HG03039 (cell line): Measurements from ENCODE around the gene SDHA.
"Not testable (repeated sequence)": the region's sequence is repeated elsewhere in the genome, so short reads cannot be mapped to it uniquely, and the experiment has no call there.

Experiments used
- ATAC-seq: cut with Tn5 transposase; IDR thresholded peaks from one replicate; pipeline ENCODE4 v1.9.1; 2021; ENCODE audit warnings: mild to moderate bottlenecking, moderate library complexity; ENCODE audit not compliant: unreplicated experiment

Gene SDHA

DNA sequence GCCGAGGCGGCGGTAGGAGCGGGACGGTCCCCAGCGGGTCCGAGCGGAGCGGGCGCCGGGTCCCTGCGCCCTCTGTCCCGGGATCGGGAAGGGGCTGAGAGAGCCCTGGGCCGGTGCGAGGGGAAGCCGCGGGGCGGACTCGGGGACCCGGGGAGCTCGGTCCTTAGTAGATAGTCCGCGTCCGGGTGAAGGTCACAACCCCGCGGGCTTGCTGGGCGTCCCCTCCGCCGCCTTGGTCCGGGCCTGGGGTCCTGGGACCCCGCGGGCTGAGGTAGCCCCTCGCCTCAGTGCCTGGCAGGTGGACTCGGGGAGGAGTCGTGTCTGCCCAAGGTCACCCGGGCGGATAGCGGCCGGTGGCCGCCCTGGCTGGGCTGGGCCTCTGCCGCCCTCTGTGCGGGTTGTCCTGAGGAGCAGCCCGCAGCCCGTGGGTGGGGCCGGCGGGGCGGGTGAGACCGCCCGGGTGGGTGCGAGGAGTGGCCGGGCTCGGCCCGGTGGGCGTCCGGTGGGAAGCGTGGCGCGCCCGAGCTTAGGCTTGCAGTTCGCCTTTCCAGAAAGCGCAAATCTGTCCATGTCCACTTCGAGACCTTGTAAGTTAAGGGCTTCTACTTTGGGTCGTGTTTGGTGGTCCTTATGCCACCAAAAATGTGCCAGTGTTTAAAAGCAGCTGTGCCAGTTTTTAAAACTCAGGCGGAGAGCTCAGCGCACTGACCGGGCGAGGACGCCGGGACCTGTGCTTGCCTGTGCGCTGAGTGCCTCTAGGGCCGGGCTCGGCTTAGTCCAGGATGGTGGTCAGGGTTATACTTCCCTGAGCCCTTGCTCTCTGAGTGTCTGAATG, 554 bp downstream of the SDHA start:
- ATAC-seq: peak; percentile 17

DNA sequence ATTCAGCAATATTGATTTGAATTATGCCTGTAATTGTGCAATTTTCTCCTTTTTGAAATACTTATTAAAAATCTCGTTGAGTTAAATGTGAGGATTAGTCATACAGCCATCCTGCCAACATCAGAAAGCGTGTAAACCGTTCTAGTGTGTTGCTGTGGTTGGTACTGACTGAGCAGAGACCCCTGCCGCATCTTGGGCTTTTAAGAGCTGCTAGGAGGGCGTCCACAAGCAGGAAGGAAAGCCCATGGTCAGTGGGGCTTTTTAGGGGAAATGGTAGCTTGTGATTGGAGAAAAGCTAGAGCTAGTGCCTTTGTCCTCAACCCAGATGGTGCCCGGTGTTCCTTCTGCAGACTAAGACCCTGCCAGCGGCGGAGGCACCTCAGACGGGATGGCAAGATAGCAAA, 1.3 kb downstream of the SDHA start:
- no peak for ATAC-seq

DNA sequence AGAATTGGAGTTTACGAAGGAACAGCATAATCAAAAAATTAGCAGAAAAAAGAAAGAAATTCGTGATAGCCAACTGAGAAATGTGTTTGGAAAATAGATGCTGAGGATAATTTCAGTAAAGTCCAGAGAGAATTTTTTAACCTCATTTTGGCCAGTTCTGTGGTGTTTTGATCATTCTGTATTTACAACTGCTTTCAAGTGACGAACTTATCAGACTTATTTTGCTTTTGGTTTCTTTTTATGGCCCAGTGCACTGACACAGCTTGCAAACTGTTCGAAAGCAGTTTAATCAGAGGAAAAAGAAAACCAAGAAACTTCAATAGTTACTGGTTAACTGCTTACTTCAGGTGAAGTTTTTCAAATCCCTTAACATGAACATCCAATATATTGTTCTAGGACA, 1.9 kb downstream of the SDHA start:
- ATAC-seq: no peak

DNA sequence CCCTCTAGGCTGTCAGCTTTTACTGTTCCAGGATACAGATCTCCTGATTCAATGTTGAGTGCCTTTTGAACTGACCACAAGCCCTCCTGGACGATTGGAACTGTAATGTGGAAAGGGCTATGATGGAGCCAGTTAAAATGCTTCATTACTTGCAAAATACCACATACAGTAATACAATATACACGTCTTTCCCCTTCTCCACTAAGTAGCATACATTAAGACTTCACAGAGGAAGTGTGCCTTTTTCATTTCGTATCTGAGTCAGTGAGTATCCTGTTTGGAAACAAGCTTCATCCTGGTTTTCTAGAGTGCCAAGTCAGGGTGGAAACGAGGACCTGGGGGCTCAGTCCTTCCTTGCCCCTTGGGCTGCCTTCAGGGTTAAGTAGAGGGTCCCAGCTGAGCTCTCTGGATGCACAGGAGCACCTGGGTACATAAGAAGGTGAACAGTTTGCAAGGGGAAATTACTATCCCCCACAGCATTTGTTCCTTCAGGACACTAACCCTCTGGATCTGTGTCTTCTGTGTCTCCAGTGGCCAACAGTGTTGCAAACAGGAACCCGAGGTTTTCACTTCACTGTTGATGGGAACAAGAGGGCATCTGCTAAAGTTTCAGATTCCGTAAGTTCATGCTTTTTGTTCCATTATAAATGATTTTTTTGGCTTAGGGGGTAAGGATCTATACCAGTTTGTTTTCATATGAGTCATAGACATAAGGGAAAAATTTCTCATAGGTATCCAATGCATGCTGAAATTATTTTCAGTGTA, 5.0 kb downstream of the SDHA start:
- not testable (repeated sequence) for ATAC-seq

DNA sequence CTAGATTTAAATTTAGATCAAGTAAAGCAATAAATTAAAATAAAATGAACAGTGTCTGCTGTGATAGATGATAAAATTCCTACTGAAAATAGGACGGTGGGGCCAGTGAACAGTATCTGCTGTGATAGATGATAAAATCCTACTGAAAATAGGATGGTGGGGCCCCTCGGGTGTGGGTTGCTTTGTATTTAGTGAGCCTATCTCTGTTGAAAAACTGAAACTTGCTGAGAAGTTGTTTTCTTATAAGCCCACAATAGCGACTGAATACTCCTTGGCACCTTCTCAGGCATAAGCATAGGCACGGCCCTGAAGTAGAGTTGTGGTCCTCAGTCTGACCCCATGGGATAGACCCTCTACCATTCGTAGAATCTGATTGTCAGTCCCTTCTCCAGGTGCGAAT, 5.7 kb downstream of the SDHA start:
- no peak for ATAC-seq

DNA sequence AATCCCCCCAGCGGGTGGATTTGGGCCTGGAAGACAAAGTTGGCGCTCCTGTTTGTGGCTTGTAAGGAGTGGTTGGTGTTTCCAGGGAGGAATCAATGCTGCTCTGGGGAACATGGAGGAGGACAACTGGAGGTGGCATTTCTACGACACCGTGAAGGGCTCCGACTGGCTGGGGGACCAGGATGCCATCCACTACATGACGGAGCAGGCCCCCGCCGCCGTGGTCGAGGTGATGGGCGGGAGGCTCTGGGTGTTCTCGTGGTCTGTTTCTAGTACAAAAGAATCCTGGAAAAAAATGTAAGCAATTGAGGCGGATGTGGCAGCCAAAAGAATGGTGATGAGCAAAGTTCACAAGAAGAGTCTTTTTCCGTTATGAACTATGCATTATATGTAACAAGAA, 7.2 kb downstream of the SDHA start:
- no peak for ATAC-seq

DNA sequence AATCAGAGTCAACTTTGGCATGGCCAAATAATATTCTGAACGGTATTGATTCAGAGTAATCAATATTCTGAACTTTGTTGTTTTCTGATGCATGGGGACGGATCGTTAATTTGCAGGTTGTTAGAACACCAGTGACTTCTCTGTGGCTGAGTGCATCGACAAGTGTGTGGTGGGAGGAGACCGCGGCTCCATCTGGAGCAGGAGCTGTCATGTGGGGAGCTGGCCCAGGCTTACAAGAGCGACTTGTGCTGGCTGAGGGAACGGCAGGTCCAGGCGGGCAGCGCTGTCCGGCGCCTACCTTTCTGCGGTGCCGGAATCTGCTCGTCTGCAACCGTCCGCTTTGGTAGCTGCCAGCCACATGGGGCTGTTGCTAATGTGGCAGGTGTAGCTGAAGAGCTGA, 9.3 kb downstream of the SDHA start:
- not testable (repeated sequence) for ATAC-seq

DNA sequence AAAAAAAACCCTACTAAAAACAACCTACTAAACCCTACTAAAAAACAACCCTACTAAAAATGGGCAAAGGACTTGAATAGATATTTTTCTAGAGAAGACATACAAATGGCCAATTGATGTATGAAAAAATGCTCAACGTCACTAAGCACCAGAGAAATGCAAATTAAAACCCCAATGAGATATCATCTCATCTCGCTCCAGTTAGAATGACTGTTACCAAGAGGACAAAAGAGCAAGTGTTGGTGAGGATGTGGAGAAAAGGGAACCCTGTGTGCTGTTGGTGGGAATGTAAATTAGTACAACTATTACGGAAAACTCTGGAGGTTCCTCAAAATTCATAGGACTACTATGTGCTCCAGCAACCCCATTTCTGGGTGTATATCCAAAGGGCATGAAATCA, 10.8 kb downstream of the SDHA start:
- ATAC-seq: no peak

DNA sequence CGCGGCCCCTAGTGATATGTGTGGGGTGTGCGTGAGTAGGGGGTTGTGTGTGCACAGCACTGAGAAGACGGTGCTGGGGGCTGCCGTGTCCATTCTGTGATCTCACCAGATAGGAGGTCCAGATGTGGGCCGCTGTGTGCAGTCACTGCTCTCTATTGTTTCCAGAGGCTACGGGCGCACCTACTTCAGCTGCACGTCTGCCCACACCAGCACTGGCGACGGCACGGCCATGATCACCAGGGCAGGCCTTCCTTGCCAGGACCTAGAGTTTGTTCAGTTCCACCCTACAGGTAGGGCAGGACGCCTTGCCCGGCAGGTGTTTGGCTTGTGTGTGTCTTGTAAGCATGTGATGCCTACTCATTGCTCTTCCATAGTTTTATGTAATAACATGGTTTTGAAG, 12.6 kb downstream of the SDHA start:
- no peak for ATAC-seq

DNA sequence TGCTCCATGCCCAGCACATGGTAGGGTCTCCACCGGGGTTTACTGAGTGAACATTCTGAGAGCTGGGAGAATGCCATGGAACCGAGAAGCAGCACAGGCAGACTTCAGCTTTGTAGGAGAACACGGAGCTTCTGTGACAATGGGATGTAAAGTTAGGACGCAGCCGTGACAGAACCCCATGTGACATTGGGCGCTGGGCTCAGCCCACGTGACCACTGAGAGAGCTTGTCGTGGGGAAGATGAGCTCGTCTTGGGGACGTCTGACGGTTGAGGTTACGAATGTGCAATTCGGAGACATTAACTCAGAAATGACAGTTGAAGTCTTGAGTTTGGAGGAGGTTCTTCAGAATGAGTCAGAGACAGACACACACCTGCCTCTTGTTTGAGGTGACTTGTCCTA, 13.5 kb downstream of the SDHA start:
- ATAC-seq: no peak

DNA sequence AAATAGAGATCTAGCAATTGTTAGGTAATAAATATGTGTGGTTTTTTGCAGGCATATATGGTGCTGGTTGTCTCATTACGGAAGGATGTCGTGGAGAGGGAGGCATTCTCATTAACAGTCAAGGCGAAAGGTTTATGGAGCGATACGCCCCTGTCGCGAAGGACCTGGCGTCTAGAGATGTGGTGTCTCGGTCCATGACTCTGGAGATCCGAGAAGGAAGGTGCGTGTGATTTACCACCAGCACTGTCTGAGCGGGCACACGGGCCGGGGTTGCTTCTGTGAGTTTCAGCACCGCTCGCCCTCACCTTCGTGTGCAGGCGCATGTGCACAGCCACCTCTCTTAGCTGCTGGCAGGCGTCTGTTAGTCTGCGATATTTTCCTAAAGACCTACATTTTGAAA, 15.3 kb downstream of the SDHA start:
- not testable (repeated sequence) for ATAC-seq

DNA sequence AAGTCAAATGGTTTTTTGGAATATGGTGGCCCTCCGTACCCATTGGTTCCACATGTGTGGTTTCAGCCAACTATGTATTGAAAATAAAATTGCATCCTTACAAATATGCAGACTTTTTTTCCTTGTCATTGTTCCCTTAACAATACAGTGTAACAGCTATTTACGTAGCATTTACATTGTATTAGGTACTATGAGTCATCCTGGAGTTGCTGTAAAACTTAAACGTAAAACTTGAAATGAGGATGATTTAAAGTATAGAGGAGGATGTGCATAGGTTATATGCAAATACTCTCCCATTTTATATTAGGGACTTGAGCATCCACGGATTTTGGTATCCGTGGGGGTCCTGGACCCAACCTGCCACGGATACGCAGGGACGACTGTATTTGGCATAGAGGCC, 16.3 kb downstream of the SDHA start:
- no peak for ATAC-seq

DNA sequence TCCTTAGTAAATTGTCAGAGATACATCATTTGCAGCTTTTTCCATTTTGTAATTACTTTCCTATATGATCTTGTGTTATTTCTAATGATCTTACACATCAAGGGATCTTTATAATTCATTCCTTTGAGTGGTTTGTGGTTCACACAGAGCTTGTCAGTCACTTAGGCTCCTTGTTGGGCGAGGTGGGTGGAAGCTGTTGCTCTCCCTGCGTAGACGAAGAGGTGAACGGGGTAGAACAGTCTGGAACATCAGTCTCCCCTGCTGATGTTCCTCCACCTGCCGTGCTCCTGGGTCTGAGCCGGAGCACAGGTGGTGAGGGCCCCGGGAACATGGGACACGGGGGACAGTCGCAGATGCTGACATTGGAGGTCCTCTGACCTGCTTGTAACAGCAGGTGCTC, 17.4 kb downstream of the SDHA start:
- ATAC-seq: not testable (repeated sequence)

DNA sequence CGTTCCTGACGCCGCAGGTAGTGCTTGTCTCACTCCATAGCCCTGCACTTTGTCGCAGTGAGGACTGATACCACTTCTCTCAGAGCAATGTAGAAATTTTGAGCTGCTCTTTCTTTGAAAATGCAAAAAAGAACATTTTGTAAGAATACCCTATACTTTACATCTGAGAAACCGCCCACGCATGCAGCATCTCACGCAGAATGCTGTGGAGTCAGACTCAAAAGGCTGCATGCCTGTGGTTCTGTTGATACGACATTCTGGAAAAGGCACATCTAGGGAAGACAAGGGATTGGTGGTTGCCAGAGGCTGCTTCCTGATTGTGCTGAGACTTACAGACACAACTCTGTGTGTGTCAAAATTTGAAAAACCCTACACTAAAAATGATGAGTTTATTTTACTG, 19.8 kb downstream of the SDHA start:
- ATAC-seq: not testable (repeated sequence)

DNA sequence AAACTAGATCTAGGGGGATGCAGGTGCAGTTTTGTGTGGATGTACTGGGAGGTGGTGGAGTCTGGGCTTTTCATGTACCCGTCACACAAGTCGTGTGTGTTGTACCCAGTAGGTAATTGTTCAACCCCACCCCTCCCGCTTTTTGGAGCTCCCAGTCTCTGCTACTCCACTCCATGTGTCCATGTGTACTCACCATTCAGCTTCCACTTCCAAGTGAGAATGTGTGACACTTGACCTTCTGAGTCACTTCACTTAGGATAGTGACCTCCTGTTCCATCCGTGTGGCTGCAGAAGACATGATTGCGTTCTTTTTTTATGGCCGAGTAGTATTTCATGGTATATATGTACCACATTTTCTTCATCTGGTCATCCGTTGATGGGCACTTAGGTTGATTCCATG, 22.4 kb downstream of the SDHA start:
- not testable (repeated sequence) for ATAC-seq

DNA sequence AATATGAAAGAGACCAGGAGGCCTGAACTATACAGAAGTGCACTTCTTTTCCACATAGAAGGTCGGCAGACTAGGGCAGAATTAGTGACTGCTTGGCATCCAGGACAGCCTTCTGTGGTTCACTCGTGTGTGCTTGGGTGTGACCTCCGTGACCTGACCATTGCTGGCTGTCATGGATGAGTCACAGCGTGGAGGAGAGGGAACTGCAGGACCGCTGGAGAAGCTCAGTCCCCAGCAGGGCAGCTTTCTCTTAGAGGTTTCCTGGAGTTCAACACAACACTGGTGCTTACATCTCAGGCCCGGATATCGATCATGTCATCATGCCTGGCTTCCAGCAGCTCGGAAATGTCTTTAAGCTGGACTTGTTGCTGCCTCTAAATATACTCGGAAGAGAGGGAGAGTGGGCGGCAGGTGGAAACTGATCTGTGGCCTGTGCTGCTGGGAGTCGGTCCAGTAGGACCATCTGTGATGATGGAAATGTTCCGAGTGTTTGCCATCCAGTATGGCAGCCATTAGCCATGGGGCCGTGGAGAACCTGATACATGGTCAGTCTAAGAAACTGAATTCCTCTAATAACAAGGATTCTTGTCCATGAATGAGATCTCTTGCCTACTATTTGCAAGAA, 23.0 kb downstream of the SDHA start:
- ATAC-seq: not testable (repeated sequence)

DNA sequence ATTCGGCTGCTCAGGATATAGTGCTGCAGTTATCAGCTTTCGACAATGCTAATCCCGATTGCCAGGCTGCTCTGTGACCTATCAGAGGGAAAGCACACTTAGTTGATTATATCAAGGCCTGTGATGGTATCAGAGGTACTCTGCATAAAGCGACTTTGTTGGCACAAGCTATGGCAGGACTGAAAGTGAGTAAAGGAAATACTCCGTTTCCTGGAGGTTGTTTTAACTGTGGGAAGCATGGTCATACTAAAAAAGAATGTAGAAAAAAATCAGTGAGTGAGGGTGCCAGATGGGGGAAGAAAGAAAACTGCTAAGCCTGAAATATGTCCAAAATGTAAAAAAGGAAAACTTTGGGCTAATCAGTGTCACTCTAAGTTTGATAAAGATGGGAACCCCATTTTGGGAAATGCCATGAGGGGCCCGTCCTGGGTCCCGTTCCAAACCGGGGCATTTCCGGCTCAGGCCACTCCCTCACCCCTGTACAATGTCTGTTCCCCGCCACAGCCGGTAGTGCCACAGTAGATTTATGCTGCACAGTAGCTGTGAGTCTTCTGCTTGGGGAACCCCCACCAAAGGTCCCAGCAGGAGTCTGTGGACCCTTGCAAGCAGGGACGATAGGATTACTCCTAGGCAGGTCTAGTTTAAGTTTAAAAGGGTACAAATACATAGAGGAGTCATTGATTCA, 25.7 kb downstream of the SDHA start:
- ATAC-seq: not testable (repeated sequence)

DNA sequence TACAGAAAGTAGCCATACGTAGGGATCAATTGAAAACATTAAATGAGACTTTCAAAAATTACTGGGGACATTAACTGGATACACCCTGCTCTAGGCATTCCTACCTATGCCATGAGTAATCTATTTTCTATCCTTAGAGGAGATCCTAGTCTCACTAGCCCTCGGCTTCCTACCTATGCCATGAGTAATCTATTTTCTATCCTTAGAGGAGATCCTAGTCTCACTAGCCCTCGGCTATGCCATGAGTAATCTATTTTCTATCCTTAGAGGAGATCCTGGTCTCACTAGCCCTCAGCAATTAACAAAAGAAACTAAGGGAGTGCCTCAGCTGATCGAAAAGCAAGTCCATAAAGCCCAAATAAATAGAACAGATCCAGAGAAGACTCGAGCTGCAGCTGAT, 27.6 kb downstream of the SDHA start:
- ATAC-seq: not testable (repeated sequence)

DNA sequence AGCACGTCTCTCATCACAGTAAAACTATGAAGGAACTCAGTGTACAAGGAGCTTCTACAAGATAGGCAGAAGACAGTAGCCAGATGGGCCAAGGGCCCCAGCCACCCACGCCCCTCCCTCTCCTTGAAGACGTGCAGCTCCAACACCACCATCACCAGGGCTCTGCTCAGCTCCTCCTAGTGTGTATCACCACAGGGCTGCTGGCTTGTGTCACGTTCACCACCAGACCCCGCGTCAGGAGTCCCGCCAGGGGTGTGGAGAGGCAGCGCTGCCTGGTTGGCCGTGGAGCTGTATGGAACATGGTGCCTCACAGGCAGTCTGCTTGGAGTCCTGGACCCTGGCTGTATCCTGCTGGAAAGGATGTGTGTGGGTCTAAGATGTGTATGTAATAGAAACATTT, 32.3 kb downstream of the SDHA start:
- ATAC-seq: not testable (repeated sequence)

DNA sequence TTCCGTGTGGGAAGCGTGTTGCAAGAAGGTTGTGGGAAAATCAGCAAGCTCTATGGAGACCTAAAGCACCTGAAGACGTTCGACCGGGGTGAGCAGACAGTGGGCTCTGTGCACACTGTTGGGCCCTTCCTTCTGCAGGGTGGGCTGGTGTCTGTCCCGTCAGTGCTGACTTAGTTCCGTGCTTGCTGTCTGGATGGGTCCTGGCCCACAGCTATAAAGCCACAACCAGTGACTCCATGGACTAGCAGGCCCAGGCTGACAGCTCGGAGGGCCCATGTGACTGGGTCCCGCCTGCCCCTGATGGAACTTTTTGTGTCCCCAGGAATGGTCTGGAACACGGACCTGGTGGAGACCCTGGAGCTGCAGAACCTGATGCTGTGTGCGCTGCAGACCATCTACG, 32.9 kb downstream of the SDHA start:
- ATAC-seq: not testable (repeated sequence)

DNA sequence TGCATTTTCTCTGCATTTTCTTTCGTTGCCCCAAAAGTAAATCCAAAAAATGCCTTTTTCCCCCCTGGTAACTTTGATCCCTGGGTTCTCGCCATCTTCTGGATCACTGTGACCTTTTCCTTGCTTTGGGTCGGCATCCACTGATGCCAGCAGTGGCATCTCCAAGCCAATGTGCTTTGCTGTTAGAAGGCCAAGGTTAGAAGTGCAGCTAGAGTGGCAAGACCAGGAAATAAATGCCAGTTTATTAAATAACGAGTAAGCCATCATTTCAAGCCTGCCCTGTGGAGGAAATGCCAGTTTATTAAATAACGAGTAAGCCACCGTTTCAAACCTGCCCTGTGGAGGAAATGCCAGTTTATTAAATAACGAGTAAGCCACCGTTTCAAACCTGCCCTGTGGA, 33.4 kb downstream of the SDHA start:
- not testable (repeated sequence) for ATAC-seq
